Activated naive CD8-positive, alpha-beta T cell treated with anti-CD3 and anti-CD28 coated beads, Interleukin-2, amount 50 U/mL, for 16 hours (primary cell): ENCODE measurements around the gene P2RX1.

Experiments
- DNase-seq: peaks from one replicate; pipeline ENCODE4 v3.0.0-alpha.2; 2020; ENCODE audit warnings: low read depth, low spot score

P2RX1 gene

GRCh38 chr17:3924512-3925350 lies 8.5 kb upstream of the P2RX1 start:
- no peak for DNase-seq

DNA sequence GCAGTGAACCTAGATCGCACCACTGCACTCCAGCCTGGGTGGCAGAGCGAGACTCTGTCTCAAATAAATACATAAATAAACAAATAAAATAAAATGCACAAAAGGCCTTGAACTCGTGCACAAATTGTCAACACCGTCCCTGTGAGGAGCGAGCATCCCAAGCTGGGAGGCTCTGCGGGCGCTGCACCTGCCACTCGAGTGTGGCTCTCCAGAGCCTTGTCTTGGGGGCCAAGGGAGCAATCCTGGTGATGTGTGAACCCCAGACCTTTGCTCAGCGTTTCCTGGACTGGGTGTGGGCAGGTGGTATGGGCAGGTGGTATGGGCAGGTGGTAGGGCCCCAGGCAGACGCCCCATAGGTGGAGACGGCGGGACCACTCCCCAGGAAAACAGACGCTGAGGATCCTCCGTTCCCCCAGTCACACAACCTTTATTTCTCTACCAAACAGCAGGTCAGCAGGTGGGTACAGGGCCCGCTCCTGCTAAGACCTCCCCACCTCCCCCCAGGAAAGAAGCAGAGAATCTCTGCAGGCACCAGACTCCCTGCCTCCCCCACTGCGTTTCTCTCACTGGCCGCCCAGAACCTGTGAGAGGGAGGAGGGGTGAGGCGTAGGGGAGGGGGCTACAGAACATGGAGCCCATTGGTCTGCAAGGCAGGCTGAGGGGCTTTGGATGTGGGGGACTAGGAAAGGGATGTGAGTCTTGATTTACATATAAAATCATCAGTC lies 7.4 kb upstream of the P2RX1 start:
- no peak for DNase-seq

GRCh38 chr17:3922765-3923164 lies 6.5 kb upstream of the P2RX1 start:
- DNase-seq, result no peak

DNA sequence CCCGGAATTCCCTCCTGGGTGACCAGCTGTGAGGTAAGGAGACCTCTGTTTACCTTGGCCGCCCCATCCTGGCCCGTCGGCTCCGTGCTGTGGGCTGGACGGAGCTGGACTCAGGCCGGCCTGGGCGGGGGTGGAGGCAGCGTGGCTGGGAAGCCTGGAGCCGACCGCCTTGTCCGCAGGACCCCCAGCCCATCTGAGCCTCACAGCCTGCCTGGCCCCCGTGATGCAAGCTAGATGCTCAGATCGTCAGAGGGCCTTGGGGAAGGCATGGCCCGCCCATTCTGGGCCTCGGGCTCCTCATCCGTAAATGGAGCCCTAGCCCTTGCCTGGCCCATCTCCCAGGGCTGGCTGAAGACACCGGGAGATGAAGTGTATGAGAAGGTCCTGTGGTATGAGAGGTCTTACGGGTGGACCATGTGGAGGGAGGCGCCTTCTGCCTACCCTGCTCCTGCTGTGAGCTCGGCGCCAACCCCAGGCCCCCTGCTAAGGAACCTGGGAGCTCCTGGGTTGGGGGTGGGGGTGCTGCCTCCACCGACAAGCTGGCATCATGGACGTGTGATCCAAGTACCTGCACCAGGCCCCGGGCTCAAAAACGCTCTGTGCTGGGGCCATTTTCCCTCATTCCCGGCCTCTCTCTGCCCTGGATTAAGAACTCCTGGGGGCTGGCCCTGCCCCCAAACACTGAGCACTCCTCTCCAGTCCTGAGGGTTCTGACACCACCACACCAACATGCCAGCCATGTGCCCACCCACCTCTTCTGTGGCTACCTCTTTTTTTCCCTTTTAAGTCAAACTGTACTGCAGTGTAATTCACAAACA lies 5.4 kb upstream of the P2RX1 start:
- DNase-seq, result no peak

DNA sequence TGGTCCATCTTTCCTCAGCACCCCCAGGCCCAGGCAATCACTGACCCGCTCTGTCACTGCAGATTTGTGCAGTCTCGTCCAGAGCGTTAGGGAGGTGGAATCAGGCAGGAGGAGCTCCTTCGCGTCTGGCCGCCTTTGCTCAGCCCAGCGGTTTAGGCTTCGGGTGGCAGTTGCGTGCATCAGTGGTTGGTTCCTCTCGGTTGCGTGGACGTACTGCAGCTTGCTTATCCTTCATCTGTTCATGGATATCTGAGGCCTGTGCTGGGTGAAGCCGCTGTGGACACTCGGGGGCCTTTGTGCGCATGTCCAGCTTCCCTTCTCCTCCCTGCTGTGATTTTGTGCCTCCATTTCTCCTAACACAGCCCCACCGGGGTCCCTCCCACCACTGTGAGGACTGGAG lies 4.7 kb upstream of the P2RX1 start:
- DNase-seq, result no peak

- DNase-seq, result no peak
These were observed 2.9 kb upstream of the P2RX1 start for GRCh38 chr17:3919123-3919624.

GRCh38 chr17:3918372-3919122 lies 2.3 kb upstream of the P2RX1 start:
- DNase-seq, result no peak

DNA sequence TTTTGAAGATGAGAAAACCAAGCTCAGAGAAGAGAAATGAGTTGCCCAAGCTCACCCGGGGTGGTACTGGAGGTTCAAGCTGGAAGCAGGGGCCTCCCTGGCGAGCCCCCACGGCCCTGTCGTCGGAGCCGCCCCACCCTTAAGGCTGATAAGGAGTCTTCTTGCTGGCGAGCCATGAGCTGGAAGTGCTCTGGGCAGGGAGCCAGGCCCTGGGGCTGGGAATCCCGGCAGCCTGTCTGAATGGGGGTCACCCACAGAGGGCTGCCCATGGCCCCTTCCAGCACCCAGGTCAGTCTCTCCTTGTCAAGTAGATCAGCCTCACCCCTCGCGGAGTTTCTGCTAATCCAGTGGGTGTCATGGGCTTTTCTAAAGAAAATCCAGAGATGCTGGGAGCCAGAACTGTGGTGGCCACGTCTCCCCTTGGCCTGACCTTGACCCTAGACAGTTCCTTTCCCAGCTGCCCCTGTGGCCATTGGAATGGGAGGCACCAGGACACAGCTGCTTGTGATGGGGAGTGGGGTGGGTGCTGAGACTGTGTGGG lies 1.2 kb upstream of the P2RX1 start:
- DNase-seq, result no peak

GRCh38 chr17:3916825-3917224 lies 560 bp upstream of the P2RX1 start:
- no peak for DNase-seq

- DNase-seq, result no peak
These were observed 677 bp downstream of the P2RX1 start for GRCh38 chr17:3915581-3915994.

- no peak for DNase-seq
These were observed 2.0 kb downstream of the P2RX1 start for GRCh38 chr17:3914312-3914670.

- DNase-seq, result peak; percentile 59
These were observed 2.5 kb downstream of the P2RX1 start for GRCh38 chr17:3913531-3914311.

GRCh38 chr17:3912827-3913226 lies 3.4 kb downstream of the P2RX1 start:
- no peak for DNase-seq

- DNase-seq, result peak; percentile 35
These were observed 4.8 kb downstream of the P2RX1 start for GRCh38 chr17:3911271-3912053.

DNA sequence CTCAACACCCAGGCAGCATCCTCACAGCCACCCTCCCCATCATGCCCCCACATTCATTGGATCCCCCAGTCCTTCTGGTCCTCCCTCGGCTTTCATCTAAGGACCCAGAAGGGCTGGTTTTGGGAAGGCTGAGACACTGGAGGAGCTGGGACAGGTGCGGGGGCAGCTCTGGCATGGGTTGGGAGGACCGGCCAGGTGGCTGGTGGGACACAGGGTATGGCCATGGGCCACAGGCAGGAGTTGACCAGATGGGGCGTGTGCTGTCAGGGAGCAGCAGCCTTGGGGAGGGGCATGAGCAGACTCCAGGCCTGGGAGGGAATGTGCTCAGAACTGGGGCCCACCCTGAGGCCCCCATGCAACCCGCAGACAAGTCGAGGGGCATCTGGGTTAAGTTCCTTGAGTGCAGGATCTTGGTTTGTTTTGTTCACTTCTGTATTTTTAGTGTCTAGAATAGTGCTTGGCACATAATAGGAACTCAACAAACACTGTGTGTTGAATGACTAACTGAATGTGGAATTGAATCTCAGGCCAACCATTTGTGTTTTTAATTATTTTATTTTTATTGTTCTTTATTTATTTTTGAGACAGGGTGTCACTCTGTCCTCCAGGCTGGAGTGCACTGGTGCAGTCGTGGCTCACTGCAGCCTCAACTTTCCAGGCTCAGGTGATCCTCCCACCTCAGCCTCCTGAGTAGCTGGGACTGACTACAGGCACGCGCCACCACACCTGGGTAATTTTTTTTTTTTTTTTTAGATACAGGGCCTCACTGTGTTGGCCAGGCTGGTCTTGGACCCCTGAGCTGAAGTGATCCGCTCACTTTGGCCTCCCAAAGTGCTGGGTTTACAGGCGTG lies 5.6 kb downstream of the P2RX1 start:
- DNase-seq, result no peak

GRCh38 chr17:3909257-3909656 lies 7.0 kb downstream of the P2RX1 start:
- no peak for DNase-seq

DNA sequence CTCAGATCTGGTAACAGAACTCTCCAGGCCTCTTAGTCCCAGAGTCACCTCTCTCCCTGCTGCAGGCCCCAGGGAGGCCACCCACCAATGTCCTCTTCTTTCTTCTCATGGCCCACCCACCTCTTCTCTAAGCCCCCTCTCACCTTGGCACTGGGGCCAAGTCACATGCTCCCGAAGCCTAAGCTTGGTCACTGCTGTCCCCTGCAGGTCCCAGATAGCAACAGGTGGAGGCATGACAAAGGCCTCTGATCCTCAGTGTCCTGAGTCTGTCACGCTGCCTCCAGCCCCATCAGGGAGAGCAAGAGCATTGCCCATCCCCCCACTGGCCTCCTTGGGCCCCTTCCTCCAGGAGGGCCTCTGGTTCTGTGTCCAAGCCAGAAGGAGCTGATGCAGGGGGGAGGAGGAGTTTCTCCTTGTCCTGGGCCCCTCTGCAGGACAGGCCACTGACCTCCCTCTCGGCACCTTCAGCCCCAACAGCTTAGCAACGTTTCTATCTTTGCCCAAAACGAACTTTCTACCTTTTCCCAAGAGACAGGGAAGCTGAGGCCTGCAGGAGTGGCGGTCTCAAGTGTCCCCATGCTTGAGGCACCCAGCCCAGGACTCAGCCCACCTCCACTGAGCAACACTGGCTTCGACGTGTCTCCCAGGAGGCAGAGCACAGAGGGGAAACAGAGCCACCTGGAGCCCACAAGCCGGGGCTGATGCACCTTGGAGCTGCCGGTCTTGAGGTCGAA lies 8.6 kb downstream of the P2RX1 start:
- DNase-seq, result no peak

DNA sequence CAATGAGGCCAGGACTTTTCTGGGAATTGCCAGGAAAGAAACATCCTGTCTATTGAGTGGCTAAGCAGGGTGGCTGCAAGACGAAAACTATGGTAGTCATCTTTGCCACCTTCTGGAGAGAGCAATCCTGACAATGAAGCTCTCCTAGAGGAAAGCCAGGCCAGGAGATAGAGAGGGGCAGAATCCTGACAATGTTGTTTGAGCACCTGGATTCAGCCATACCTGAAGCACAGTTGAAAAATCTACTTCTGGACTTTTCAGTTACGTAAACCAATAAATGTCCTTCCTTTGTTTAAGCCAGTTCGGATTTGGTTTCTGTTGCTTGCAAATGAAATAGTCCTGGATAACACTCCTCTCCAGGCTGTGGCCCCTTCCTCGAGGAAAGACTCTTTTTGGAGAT lies 9.4 kb downstream of the P2RX1 start:
- no peak for DNase-seq
